Ovary (tissue), 3 donors: Measurements from ENCODE around the gene SERHL2.

Source experiments
- EP300 ChIP-seq: sonication (generic); formaldehyde crosslinking; IDR thresholded peaks from one replicate; pipeline ENCODE4 v1.6.1; 2017; ENCODE audit warnings: antibody characterized with exemption
- POLR2A ChIP-seq: fragments of 450-650 bp; IDR thresholded peaks from one replicate; pipeline ENCODE4 v1.6.1; 2017; ENCODE audit warnings: antibody characterized with exemption, mild to moderate bottlenecking, moderate library complexity
- TF ChIP-seq, protein P1 (sequence below), 3 donors: fragments of 450-650 bp in 2 of 3; fragments of 200-600 bp in 1 of 3; IDR thresholded peaks; one replicate each; pipeline versions ENCODE4 v1.5.1 to v1.8.0; 2016 to 2022; ENCODE audit warnings: antibody characterized with exemption in 3 of 3, mild to moderate bottlenecking in 1 of 3
- donor health status: DM: no; HTN: no; CAD: no.

- TF ChIP-seq POLR2A (no peak), EP300 (no peak)
- TF ChIP-seq, protein P1, sequence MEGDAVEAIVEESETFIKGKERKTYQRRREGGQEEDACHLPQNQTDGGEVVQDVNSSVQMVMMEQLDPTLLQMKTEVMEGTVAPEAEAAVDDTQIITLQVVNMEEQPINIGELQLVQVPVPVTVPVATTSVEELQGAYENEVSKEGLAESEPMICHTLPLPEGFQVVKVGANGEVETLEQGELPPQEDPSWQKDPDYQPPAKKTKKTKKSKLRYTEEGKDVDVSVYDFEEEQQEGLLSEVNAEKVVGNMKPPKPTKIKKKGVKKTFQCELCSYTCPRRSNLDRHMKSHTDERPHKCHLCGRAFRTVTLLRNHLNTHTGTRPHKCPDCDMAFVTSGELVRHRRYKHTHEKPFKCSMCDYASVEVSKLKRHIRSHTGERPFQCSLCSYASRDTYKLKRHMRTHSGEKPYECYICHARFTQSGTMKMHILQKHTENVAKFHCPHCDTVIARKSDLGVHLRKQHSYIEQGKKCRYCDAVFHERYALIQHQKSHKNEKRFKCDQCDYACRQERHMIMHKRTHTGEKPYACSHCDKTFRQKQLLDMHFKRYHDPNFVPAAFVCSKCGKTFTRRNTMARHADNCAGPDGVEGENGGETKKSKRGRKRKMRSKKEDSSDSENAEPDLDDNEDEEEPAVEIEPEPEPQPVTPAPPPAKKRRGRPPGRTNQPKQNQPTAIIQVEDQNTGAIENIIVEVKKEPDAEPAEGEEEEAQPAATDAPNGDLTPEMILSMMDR (IDR thresholded peaks at IDR 0.05), result no peak
These were observed 4.3 kb upstream of the SERHL2 start for GRCh38 chr22:42549331-42550060.
